Astrocyte (in vitro differentiated cells and primary cell): Measurements from ENCODE around the gene NAGLU. TPM values are rescaled to one million over a fixed set of nuclear protein-coding genes. Genes with fewer than 3 reads are reported as not detected.
"Not testable (repeated sequence)": the region's sequence is repeated elsewhere in the genome, so short reads cannot be mapped to it uniquely, and the experiment has no call there.

ENCODE experiments used
- DNase-seq: peaks from one replicate; pipeline ENCODE4 v3.0.0-alpha.2; 2010; ENCODE audit warnings: low read depth
- FAIRE-seq: peaks from 2 replicates; lab custom pipeline; 2011; peaks lifted over from hg19 to GRCh38; lab: Jason Lieb, UNC
- H2AFZ ChIP-seq: 2 replicates; pipeline ENCODE4 v1.6.0; 2012; ENCODE audit warnings: low read depth, low read length, inconsistent platforms
- H3K27ac ChIP-seq: 2 replicates; pipeline ENCODE4 v1.5.1; 2011; ENCODE audit warnings: low read depth, low read length, inconsistent platforms
- H3K27me3 ChIP-seq: 2 replicates; pipeline ENCODE4 v1.6.0; 2011; ENCODE audit warnings: low read length, inconsistent platforms; ENCODE audit not compliant: insufficient read depth
- H3K36me3 ChIP-seq: 2 replicates; pipeline ENCODE4 v1.5.1; 2011; ENCODE audit warnings: low read length, inconsistent platforms; ENCODE audit not compliant: insufficient read depth
- H3K4me1 ChIP-seq: 2 replicates; pipeline ENCODE4 v1.5.1; 2011; ENCODE audit warnings: low read length, inconsistent platforms; ENCODE audit not compliant: insufficient read depth
- H3K4me2 ChIP-seq: 2 replicates; pipeline ENCODE4 v1.6.0; 2012; ENCODE audit warnings: low read length, inconsistent platforms
- H3K4me3 ChIP-seq: 2 replicates; pipeline ENCODE4 v1.5.1; 2011; ENCODE audit warnings: low read depth, mild to moderate bottlenecking, low read length, inconsistent platforms; ENCODE audit not compliant: insufficient read depth
- H3K79me2 ChIP-seq: 2 replicates; pipeline ENCODE4 v1.6.0; 2012; ENCODE audit warnings: mild to moderate bottlenecking, low read length, inconsistent platforms; ENCODE audit not compliant: insufficient read depth
- H3K9ac ChIP-seq: 2 replicates; pipeline ENCODE4 v1.6.0; 2012; ENCODE audit warnings: mild to moderate bottlenecking, low read length, inconsistent platforms
- H3K9me3 ChIP-seq: 2 replicates; pipeline ENCODE4 v1.5.1; 2012; ENCODE audit warnings: low read depth, mild to moderate bottlenecking, low read length, inconsistent platforms; ENCODE audit not compliant: insufficient read depth
- H4K20me1 ChIP-seq: 2 replicates; pipeline ENCODE4 v1.6.0; 2012; ENCODE audit warnings: low read length, inconsistent platforms; ENCODE audit not compliant: insufficient read depth
- H3K27ac Mint-ChIP-seq: one replicate; pipeline ENCODE4 v1.8.0; 2021; ENCODE audit warnings: mild to moderate bottlenecking, mixed read lengths; ENCODE audit not compliant: unreplicated experiment
- H3K27me3 Mint-ChIP-seq: one replicate; pipeline ENCODE4 v1.8.0; 2021; ENCODE audit warnings: low read depth, mixed read lengths; ENCODE audit not compliant: unreplicated experiment
- H3K36me3 Mint-ChIP-seq: one replicate; pipeline ENCODE4 v1.8.0; 2021; ENCODE audit warnings: low read depth, mixed read lengths; ENCODE audit not compliant: unreplicated experiment
- H3K4me1 Mint-ChIP-seq: one replicate; pipeline ENCODE4 v1.8.0; 2021; ENCODE audit warnings: low read depth, mixed read lengths; ENCODE audit not compliant: unreplicated experiment
- H3K4me3 Mint-ChIP-seq: one replicate; pipeline ENCODE4 v1.8.0; 2021; ENCODE audit warnings: mild to moderate bottlenecking, moderate library complexity, mixed read lengths; ENCODE audit not compliant: unreplicated experiment
- H3K9me3 Mint-ChIP-seq: one replicate; pipeline ENCODE4 v1.8.0; 2021; ENCODE audit warnings: mild to moderate bottlenecking, mixed read lengths; ENCODE audit not compliant: unreplicated experiment
- CTCF ChIP-seq: IDR thresholded peaks from 2 replicates; pipeline ENCODE4 v1.5.1; 2011; ENCODE audit warnings: low read depth, mild to moderate bottlenecking, inconsistent platforms, low read length, moderate library complexity; ENCODE audit not compliant: insufficient read depth
- EZH2 ChIP-seq: IDR thresholded peaks from 2 replicates; pipeline ENCODE4 v1.6.1; 2012; ENCODE audit warnings: mild to moderate bottlenecking, low read length, inconsistent platforms; ENCODE audit not compliant: insufficient read depth
- total RNA-seq: library from RNA; stranded (reverse); gene quantifications from 2 replicates; pipeline ENCODE4 v1.2.1, GENCODE V29; 2021

NAGLU gene
- total RNA-seq, 1 donor from 2014 or later, result 19.3 TPM

- H3K36me3 ChIP-seq, result no peaks in the 10 kb centered on the region
- no peak overlapping the region for H3K27ac ChIP-seq
- H3K4me3 ChIP-seq, result peak overlapping the region; percentile 83
- FAIRE-seq, result no peak
- Mint-ChIP-seq H3K27ac (peak overlapping the region; percentile 87), H3K9me3 (no peaks in the 10 kb centered on the region), H3K36me3 (peaks cover 12% of the 10 kb centered on the region), H3K4me3 (peak overlapping the region; percentile 88), H3K4me1 (peaks cover 11% of the 10 kb centered on the region), H3K27me3 (no peaks in the 10 kb centered on the region)
- no peaks in the 10 kb centered on the region for H3K27me3 ChIP-seq
- peak overlapping the region; percentile 82 for H3K9ac ChIP-seq
- H2AFZ ChIP-seq, result no peak overlapping the region
- peaks cover 11% of the 10 kb centered on the region for H3K4me1 ChIP-seq
- no peaks in the 10 kb centered on the region for H4K20me1 ChIP-seq
- DNase-seq, result no peak
- no peaks in the 10 kb centered on the region for H3K9me3 ChIP-seq
- TF ChIP-seq EZH2, result no peak
- TF ChIP-seq CTCF, result no peak
- peak overlapping the region; percentile 89 for H3K4me2 ChIP-seq
- peaks cover 11% of the 10 kb centered on the region for H3K79me2 ChIP-seq
Observed at GRCh38 chr17:42537156-42537805, 1.2 kb downstream of the NAGLU start.

- Histone ChIP-seq H3K4me3 (no peak overlapping the region), H3K9ac (no peak overlapping the region), H3K4me2 (no peak overlapping the region), H3K4me1 (peaks cover 11% of the 10 kb centered on the region), H3K36me3 (no peaks in the 10 kb centered on the region), H3K27ac (no peak overlapping the region), H2AFZ (no peak overlapping the region), H3K9me3 (no peaks in the 10 kb centered on the region), H4K20me1 (no peaks in the 10 kb centered on the region), H3K79me2 (peaks cover 11% of the 10 kb centered on the region), H3K27me3 (no peaks in the 10 kb centered on the region)
- H3K9me3 Mint-ChIP-seq, result no peaks in the 10 kb centered on the region
- no peak overlapping the region for H3K27ac Mint-ChIP-seq
- no peak for FAIRE-seq
- TF ChIP-seq EZH2, result no peak
- TF ChIP-seq CTCF, result no peak
- no peaks in the 10 kb centered on the region for H3K27me3 Mint-ChIP-seq
- peaks cover 13% of the 10 kb centered on the region for H3K36me3 Mint-ChIP-seq
- no peak for DNase-seq
- peaks cover 11% of the 10 kb centered on the region for H3K4me1 Mint-ChIP-seq
- H3K4me3 Mint-ChIP-seq, result peak overlapping the region; percentile 88
Observed at GRCh38 chr17:42537826-42538451, 1.9 kb downstream of the NAGLU start.

- Histone ChIP-seq H4K20me1 (no peaks in the 10 kb centered on the region), H3K36me3 (no peaks in the 10 kb centered on the region), H3K9ac (no peak overlapping the region), H3K79me2 (peaks cover 11% of the 10 kb centered on the region), H2AFZ (no peak overlapping the region), H3K4me3 (no peak overlapping the region), H3K4me1 (peaks cover 11% of the 10 kb centered on the region), H3K4me2 (no peak overlapping the region), H3K27ac (no peak overlapping the region), H3K27me3 (no peaks in the 10 kb centered on the region), H3K9me3 (no peaks in the 10 kb centered on the region)
- no peaks in the 10 kb centered on the region for H3K27me3 Mint-ChIP-seq
- TF ChIP-seq EZH2 (no peak), CTCF (no peak)
- FAIRE-seq (no peak), DNase-seq (no peak)
- H3K4me1 Mint-ChIP-seq, result peaks cover 11% of the 10 kb centered on the region
- H3K36me3 Mint-ChIP-seq, result peaks cover 14% of the 10 kb centered on the region
- no peak overlapping the region for H3K4me3 Mint-ChIP-seq
- H3K9me3 Mint-ChIP-seq, result no peaks in the 10 kb centered on the region
- no peak overlapping the region for H3K27ac Mint-ChIP-seq
Observed at GRCh38 chr17:42538482-42538881, 2.4 kb downstream of the NAGLU start.

- H3K27ac Mint-ChIP-seq, H3K4me1 Mint-ChIP-seq, FAIRE-seq, H3K27ac ChIP-seq, H3K36me3 ChIP-seq, H3K9ac ChIP-seq, DNase-seq, H3K4me1 ChIP-seq, H2AFZ ChIP-seq, H3K4me2 ChIP-seq, H3K27me3 ChIP-seq, H3K9me3 Mint-ChIP-seq, H3K27me3 Mint-ChIP-seq, H3K4me3 ChIP-seq, H4K20me1 ChIP-seq, H3K9me3 ChIP-seq, H3K4me3 Mint-ChIP-seq: not testable (repeated sequence)
- peaks cover 11% of the 10 kb centered on the region for H3K79me2 ChIP-seq
- peaks cover 14% of the 10 kb centered on the region for H3K36me3 Mint-ChIP-seq
Observed at GRCh38 chr17:42540558-42540957, 4.5 kb downstream of the NAGLU start.
